Endothelial cell of umbilical vein (primary cell): Measurements from ENCODE around the gene MITF. TPM values are rescaled to one million over a fixed set of nuclear protein-coding genes. Genes with fewer than 3 reads are reported as not detected.

Source experiments
- BruUV-seq: library from RNA; stranded (reverse); fragments of 400-500 nt; replicated peaks from 2 replicates; lab custom pipeline; 2021; lab: Mats Ljungman, UMichigan
- CTCF ChIA-PET: fragments of 300-600, 350-600 bp; sonication (Branson Sonifier 250); formaldehyde crosslinking; loops from one replicate; lab custom pipeline; 2021; ENCODE audit warnings: antibody characterized with exemption, inconsistent platforms; lab: Charles Lee
- POLR2A ChIA-PET: fragments of 300-600, 350-600 bp; sonication (Branson Sonifier 250); formaldehyde crosslinking; loops from one replicate; lab custom pipeline; 2021; ENCODE audit warnings: antibody characterized with exemption, inconsistent platforms; lab: Charles Lee
- DNase-seq: peaks from one replicate; pipeline ENCODE4 v3.0.0-alpha.2; 2011; ENCODE audit warnings: low read depth, low spot score
- FAIRE-seq: peaks from 2 replicates; lab custom pipeline; 2011; peaks lifted over from hg19 to GRCh38; lab: Jason Lieb, UNC
- H2AFZ ChIP-seq: 2 replicates; pipeline ENCODE4 v1.6.0; 2012; ENCODE audit warnings: low read depth, low read length, control low read depth, inconsistent platforms
- H3K27ac ChIP-seq: 2 replicates; pipeline ENCODE4 v1.5.1; 2011; ENCODE audit warnings: low read depth, mild to moderate bottlenecking, control low read depth, low read length, moderate library complexity; ENCODE audit not compliant: insufficient read depth
- H3K27me3 ChIP-seq, 2 experiments: 2 replicates each; pipeline versions ENCODE4 v1.6.0 to v1.6.1; 2011; ENCODE audit warnings: low read length in 2 of 2, mixed read lengths in 1 of 2; ENCODE audit not compliant: control insufficient read depth in 2 of 2, insufficient read depth in 2 of 2
- H3K36me3 ChIP-seq, 2 experiments: 2 replicates in 1 of 2; 3 replicates in 1 of 2; pipeline ENCODE4 v1.5.1; 2011; ENCODE audit warnings: low read length in 2 of 2, mild to moderate bottlenecking in 1 of 2, moderate library complexity in 1 of 2; ENCODE audit not compliant: control insufficient read depth in 2 of 2, insufficient read depth in 2 of 2; ENCODE audit errors: extremely low read depth in 1 of 2
- H3K4me1 ChIP-seq: 3 replicates; pipeline ENCODE4 v1.5.1; 2011; ENCODE audit warnings: mild to moderate bottlenecking, low read length; ENCODE audit not compliant: control insufficient read depth, insufficient read depth; ENCODE audit errors: extremely low read depth
- H3K4me2 ChIP-seq: 2 replicates; pipeline ENCODE4 v1.6.1; 2011; ENCODE audit warnings: low read length, control low read depth, mixed read lengths; ENCODE audit not compliant: insufficient read depth
- H3K4me3 ChIP-seq, 3 experiments: fragments of 200-600 bp in 1 of 3; sonication (generic), shearing (Covaris generic) in 1 of 3; replicated peaks in 1 of 3; 2 replicates each; pipeline ENCODE4 v1.5.1; 2011 to 2016; ENCODE audit warnings: control low read depth in 3 of 3, low read length in 3 of 3, mild to moderate bottlenecking in 2 of 3, inconsistent platforms in 1 of 3, low read depth in 1 of 3, moderate library complexity in 1 of 3; ENCODE audit not compliant: insufficient read depth in 1 of 3
- H3K79me2 ChIP-seq: 2 replicates; pipeline ENCODE4 v1.6.0; 2012; ENCODE audit warnings: low read length, inconsistent platforms; ENCODE audit not compliant: control insufficient read depth, insufficient read depth
- H3K9ac ChIP-seq: replicated peaks from 2 replicates; pipeline ENCODE3; 2011; ENCODE audit warnings: low read length, control low read depth; ENCODE audit not compliant: insufficient read depth; ENCODE audit errors: extremely low read depth
- H3K9me1 ChIP-seq: replicated peaks from 3 replicates; pipeline ENCODE4 v1.6.0; 2011; ENCODE audit warnings: mild to moderate bottlenecking, low read length; ENCODE audit not compliant: control insufficient read depth, insufficient read depth; ENCODE audit errors: extremely low read depth
- H3K9me3 ChIP-seq: replicated peaks from 2 replicates; pipeline ENCODE4 v1.5.1; 2012; ENCODE audit warnings: low read length, inconsistent platforms; ENCODE audit not compliant: control insufficient read depth, insufficient read depth
- H4K20me1 ChIP-seq: replicated peaks from 2 replicates; pipeline ENCODE3; 2011; ENCODE audit warnings: mild to moderate bottlenecking, low read length; ENCODE audit not compliant: control insufficient read depth, insufficient read depth; ENCODE audit errors: extremely low read depth
- CTCF ChIP-seq, 2 donors: IDR thresholded peaks; 1 replicate in 1 of 2; 2 replicates in 1 of 2; pipeline ENCODE4 v1.5.1; 2011; ENCODE audit warnings: low read length in 2 of 2, mild to moderate bottlenecking in 2 of 2, moderate library complexity in 2 of 2, control low read depth in 1 of 2, inconsistent platforms in 1 of 2, low read depth in 1 of 2; ENCODE audit not compliant: insufficient read depth in 1 of 2; ENCODE audit errors: extremely low read depth in 1 of 2
- EZH2 ChIP-seq: IDR thresholded peaks from 2 replicates; pipeline ENCODE4 v1.6.1; 2012; ENCODE audit warnings: borderline replicate concordance, low read depth, mild to moderate bottlenecking, moderate library complexity, low read length, inconsistent platforms; ENCODE audit not compliant: severe bottlenecking
- FOS ChIP-seq: IDR thresholded peaks from 2 replicates; pipeline ENCODE4 v1.6.1; 2011; ENCODE audit warnings: mild to moderate bottlenecking, low read length, moderate library complexity, borderline replicate concordance; ENCODE audit not compliant: insufficient read depth
- GATA2 ChIP-seq: IDR thresholded peaks from 2 replicates; pipeline ENCODE4 v1.7.0; 2011; ENCODE audit warnings: low read depth, mild to moderate bottlenecking, moderate library complexity, mixed read lengths, low read length; ENCODE audit not compliant: insufficient read length, insufficient read depth
- JUN ChIP-seq: IDR thresholded peaks from 2 replicates; pipeline ENCODE4 v1.6.1; 2011; ENCODE audit warnings: borderline replicate concordance, low read depth; ENCODE audit not compliant: insufficient read length, insufficient read depth
- MAX ChIP-seq: IDR thresholded peaks from 2 replicates; pipeline ENCODE4 v1.6.1; 2011; ENCODE audit not compliant: insufficient read depth, insufficient read length
- MYC ChIP-seq: IDR thresholded peaks from one replicate; pipeline ENCODE4 v1.6.1; 2011; ENCODE audit warnings: mild to moderate bottlenecking, low read depth, low read length
- POLR2A ChIP-seq: IDR thresholded peaks from 2 replicates; pipeline ENCODE4 v1.6.1; 2012; ENCODE audit warnings: low read depth, mild to moderate bottlenecking, control low read depth, low read length
- POLR2AphosphoS5 ChIP-seq: IDR thresholded peaks from 2 replicates; pipeline ENCODE4 v1.6.1; 2012; ENCODE audit warnings: low read depth, mild to moderate bottlenecking, control low read depth, low read length, moderate library complexity; ENCODE audit not compliant: insufficient read depth
- dilution Hi-C: fragments of 300-500 bp; cut with MboI; formaldehyde crosslinking; loops from one replicate; pipeline ENCODE4 v1.15.0; 2019; ENCODE audit warnings: low sequenced_read_pairs; ENCODE audit not compliant: extremely low pct_ligation_motif_present
- intact Hi-C: fragments of 100-400 bp; cut with micrococcal nuclease; formaldehyde crosslinking; loops from one replicate; pipeline ENCODE4 v1.10.0; 2022
- polyA plus RNA-seq, 4 experiments: library from polyadenylated mRNA; depleted of rRNA in 3 of 4; stranded (reverse) in 3 of 4; unstranded in 1 of 4; fragments of >200 nt; gene quantifications; 2 replicates each; pipeline versions ENCODE4 v1.2.1 to v1.2.3, GENCODE V29; 2011 to 2012; ENCODE audit warnings: missing spikeins in 1 of 4
- total RNA-seq: library from RNA; stranded (reverse); gene quantifications from 2 replicates; pipeline ENCODE4 v1.2.3, GENCODE V29; 2021

MITF gene
- total and polyA plus RNA-seq, 2 donors (not counting 3 experiments of a cell fraction or from before 2014, with no cell fraction given) = 1.6 to 2.5 TPM

- Histone ChIP-seq H3K36me3 (no peaks in the 10 kb centered on the region), H3K4me3 (no peak overlapping the region), H3K9ac (no peak overlapping the region), H3K9me1 (no peaks in the 10 kb centered on the region), H2AFZ (no peak overlapping the region), H3K9me3 (no peaks in the 10 kb centered on the region), H3K4me1 (peaks cover 46% of the 10 kb centered on the region), H3K27ac (no peak overlapping the region), H3K27me3 (no peaks in the 10 kb centered on the region), H3K79me2 (no peaks in the 10 kb centered on the region), H3K4me2 (no peak overlapping the region), H4K20me1 (no peaks in the 10 kb centered on the region)
- DNase-seq (no peak), FAIRE-seq (no peak)
- intact Hi-C loops = no loop called here
- dilution Hi-C loops = no loop called here
- TF ChIP-seq POLR2A (no peak), MAX (no peak), GATA2 (no peak), EZH2 (no peak), JUN (no peak), MYC (no peak), FOS (no peak), POLR2AphosphoS5 (no peak), CTCF (IDR thresholded peaks at IDR 0.05; ENCODE audit: extremely low read depth in 1 of 2, insufficient read depth in 1 of 2, low read depth in 1 of 2, low read length in 2 of 2) (no peak)
- ChIA-PET POLR2A (no interaction called here), CTCF (interaction anchor here (1.4 kb wide), 1 partner anchor 76 kb away, joined by 4 read pairs; no protein-coding TSS in a partner anchor)
- no TSS peak for BruUV-seq
These were observed 27.4 kb downstream of the MITF start for GRCh38 chr3:69766638-69767037.
